ENCODE measurements around the gene NWD2. TPM values are rescaled to one million over a fixed set of nuclear protein-coding genes. Genes with fewer than 3 reads are reported as not detected.
"Not testable (repeated sequence)": the region's sequence is repeated elsewhere in the genome, so short reads cannot be mapped to it uniquely, and the experiment has no call there.

NWD2 gene, protein sequence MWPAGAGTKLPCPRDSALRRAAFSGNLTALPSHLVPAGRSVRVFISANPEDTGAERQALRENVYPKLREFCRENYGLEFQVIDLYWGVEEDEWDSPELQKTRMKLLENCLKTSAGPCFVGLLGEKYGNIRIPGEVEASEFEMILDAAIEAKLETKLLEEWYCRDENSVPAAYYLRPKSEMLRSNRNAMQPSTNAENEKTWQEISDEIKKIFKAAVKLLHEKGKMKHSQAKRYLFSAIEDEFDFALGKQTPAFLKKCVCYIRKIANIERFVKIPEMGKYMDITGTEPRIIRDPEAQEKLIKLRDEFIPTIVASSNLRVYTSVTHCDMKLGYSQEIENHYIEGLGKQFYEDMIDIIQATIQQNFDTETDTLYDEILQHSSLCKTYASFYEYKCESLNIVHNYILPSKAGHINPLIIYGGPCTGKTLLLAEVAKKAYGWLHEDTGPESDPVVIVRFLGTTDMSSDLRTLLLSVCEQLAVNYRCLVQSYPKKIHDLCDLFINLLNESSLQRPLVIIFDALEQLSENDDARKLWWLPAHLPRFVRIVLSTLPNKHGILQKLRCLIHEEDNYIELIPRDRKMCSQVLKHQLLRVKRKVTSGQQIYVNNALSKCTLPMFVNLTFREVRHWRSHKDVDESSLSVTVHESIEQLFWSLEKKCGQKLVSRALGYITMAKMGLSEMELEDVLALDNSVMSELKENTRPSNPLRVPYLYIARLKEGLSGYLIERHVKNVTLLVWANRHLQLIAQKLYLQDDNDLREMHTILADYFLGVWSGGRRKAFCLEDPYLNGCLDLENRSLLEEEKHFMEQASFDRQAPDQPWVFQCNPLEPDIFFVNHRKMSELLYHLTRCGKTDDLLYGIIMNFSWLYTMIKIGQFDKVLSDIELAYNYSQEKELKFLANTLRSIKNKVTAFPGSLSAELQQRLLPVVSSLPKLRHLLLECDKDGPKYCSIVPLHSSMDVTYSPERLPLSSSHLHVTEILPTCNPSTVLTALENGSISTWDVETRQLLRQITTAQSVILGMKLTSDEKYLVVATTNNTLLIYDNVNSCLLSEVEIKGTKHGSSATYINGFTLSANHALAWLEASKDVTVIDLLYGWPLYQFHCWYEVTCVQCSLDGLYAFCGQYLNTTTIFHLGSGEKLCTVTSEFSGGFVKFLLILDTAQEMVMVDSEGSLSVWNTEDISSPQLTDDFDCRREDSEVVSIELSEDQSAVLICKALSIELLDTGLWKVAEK (N-terminal part only)
- polyA plus RNA-seq: 0.64 TPM
- long read RNA-seq, donor 1: 0 reads
- long read RNA-seq, donor 2, full-length matches to known transcripts: 1 of 1 reads
- long read RNA-seq, donor 2, partial matches to known transcripts: 0 of 1 reads
- long read RNA-seq, donor 2, other reads (novel, unspliced or antisense): 0 of 1 reads
- long read RNA-seq, donor 3: 0 reads
- long read RNA-seq, donor 4: 0 reads
- long read RNA-seq, donor 5: 0 reads
- long read RNA-seq, donor 6: 0 reads
- long read RNA-seq, donor 7: 0 reads
- long read RNA-seq, donor 8: 0 reads
- long read RNA-seq, donor 9: 0 reads
- long read RNA-seq, donor 10: 0 reads
- long read RNA-seq, donor 11: 0 reads

DNA sequence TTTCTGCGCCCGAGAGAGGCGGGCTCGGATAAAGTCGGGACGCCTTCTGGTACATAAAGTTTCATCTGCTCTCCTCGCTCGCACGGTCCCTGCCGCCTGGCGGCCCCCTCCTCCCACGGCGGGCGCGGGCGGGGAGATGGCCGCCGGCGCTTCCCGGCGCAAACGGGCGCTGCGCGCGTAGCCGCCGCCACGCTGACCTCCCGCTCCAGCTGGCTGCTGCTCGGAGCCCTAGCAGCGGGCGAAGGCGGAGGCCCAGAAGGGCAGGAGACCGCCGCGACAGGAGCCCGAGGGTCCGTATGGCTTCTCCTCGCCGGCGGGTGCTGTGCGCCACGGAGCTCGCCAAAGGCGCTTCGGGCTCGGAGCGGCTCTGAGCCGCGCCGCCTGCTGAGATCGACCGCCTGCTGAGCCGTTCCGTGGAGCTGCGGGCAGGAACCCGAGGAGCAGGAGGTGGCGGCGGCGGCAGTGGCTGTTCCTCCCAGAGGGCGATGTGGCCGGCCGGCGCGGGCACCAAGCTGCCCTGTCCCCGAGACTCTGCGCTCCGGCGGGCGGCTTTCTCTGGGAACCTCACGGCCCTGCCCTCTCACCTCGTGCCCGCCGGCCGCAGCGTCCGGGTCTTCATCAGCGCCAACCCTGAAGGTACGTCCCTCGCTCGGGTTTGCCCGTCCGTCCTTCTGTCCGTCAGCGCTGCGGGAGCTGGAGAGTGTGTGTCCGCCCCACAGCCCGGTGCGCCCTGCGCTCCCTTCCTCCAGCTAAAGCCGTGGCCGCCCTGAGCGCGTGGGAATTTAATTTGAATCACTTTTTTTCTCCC is at the start of gene NWD2:
Gene NWD2 (plus strand): TSS at position 161 of the 808 bp plus-strand sequence. CDS start 325 bp downstream, at position 486.
- peak; percentile 4 to 42 for DNase-seq
- no peak within 1 kb of the TSS for H3K27ac ChIP-seq (ENCODE audit: low read length)
- no peaks in the 10 kb centered on the region for H3K36me3 ChIP-seq (ENCODE audit: control insufficient read depth, insufficient read depth, low read length)
- no peaks in the 10 kb centered on the region for H3K4me1 ChIP-seq (ENCODE audit: control insufficient read depth, insufficient read depth, low read length)
- H3K9me3 ChIP-seq (ENCODE audit: control insufficient read depth, low read depth, low read length): no peaks in the 10 kb centered on the region
- H3K27me3 ChIP-seq (ENCODE audit: control insufficient read depth, insufficient read depth, low read length): peaks cover 78% of the 10 kb centered on the region
- no peak within 1 kb of the TSS for H3K4me3 ChIP-seq (ENCODE audit: low read length)
- no CpG with 5 or more reads among the region's 95 CpGs for WGBS (ENCODE audit: insufficient coverage, low lambda C conversion rate)

DNA sequence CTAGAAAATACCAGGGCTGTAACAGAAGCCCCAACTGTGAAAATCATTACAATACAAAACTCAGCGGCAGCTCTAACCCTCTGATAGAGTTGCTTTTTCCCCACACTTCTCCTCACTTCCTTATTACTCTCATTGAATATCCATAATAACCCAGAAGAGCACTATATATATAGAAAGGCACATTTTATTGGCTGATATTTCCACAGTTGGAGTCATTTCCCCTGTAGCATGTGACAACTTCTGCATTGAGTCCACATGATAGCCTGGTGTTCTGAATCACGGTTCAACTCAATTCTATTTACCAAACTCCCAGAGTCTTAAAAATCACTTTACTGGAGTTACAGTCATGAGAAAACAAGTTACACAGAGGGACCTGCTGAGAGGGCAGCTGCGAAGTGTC is 46.6 kb upstream of the NWD2 start:
- 71% methylated on average over 1 of the region's 3 CpGs for WGBS (ENCODE audit: insufficient coverage, low lambda C conversion rate)
- no peak for DNase-seq
- Histone ChIP-seq H3K4me3 (ENCODE audit: low read length) (no peak overlapping the region), H3K9me3 (ENCODE audit: control insufficient read depth, low read depth, low read length) (no peaks in the 10 kb centered on the region), H3K27ac (ENCODE audit: low read length) (no peak overlapping the region), H3K36me3 (ENCODE audit: control insufficient read depth, insufficient read depth, low read length) (no peaks in the 10 kb centered on the region), H3K27me3 (ENCODE audit: control insufficient read depth, insufficient read depth, low read length) (no peaks in the 10 kb centered on the region), H3K4me1 (ENCODE audit: control insufficient read depth, insufficient read depth, low read length) (no peaks in the 10 kb centered on the region)

DNA sequence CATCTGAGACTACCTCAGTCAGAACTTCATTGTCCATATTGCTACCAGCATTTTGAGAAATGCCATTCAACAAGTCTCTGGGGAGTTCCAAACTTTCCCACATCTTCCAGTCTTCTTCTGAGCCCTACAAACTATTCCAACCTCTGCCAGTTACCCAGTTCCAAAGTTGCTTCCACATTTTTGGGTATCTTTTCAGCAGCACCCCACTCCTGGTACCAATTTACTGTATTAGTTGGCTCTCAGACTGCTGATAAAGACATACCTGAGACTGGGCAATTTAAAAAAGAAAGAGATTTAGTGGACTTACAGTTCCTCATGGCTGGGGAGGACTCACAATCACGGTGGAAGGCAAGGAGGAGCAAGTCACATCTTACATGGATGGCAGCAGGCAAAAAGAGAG is 39.8 kb upstream of the NWD2 start:
- not testable (repeated sequence) for DNase-seq; H3K4me1 ChIP-seq (ENCODE audit: control insufficient read depth, insufficient read depth, low read length); H3K27me3 ChIP-seq (ENCODE audit: control insufficient read depth, insufficient read depth, low read length); H3K27ac ChIP-seq (ENCODE audit: low read length); H3K4me3 ChIP-seq (ENCODE audit: low read length); H3K36me3 ChIP-seq (ENCODE audit: control insufficient read depth, insufficient read depth, low read length); H3K9me3 ChIP-seq (ENCODE audit: control insufficient read depth, low read depth, low read length)
- no CpG with 5 or more reads among the region's 1 CpG for WGBS (ENCODE audit: insufficient coverage, low lambda C conversion rate)

DNA sequence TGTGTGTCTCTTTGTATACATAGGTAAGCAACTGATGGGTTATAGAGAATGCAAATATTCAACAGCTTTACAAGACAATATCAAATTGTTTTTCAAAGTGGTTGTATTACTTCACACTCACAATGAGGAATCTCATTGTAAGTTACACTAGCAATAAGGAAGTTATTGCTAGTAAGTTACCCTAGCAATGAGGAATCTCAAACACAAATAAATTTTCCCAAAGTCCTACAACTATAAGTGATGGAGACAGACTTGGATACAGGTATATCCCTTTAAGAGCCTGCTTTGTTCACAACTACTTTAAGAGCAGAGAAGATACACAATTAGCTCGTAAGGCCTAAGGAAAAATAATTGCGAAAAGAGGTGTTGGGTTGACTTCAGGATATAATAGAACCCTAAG is 28.3 kb upstream of the NWD2 start:
- Histone ChIP-seq H3K27me3 (ENCODE audit: control insufficient read depth, insufficient read depth, low read length) (no peaks in the 10 kb centered on the region), H3K36me3 (ENCODE audit: control insufficient read depth, insufficient read depth, low read length) (no peaks in the 10 kb centered on the region), H3K4me1 (ENCODE audit: control insufficient read depth, insufficient read depth, low read length) (no peaks in the 10 kb centered on the region), H3K27ac (ENCODE audit: low read length) (no peak overlapping the region), H3K4me3 (ENCODE audit: low read length) (no peak overlapping the region), H3K9me3 (ENCODE audit: control insufficient read depth, low read depth, low read length) (no peaks in the 10 kb centered on the region)
- no CpG with 5 or more reads among the region's 2 CpGs for WGBS (ENCODE audit: insufficient coverage, low lambda C conversion rate)
- no peak for DNase-seq

DNA sequence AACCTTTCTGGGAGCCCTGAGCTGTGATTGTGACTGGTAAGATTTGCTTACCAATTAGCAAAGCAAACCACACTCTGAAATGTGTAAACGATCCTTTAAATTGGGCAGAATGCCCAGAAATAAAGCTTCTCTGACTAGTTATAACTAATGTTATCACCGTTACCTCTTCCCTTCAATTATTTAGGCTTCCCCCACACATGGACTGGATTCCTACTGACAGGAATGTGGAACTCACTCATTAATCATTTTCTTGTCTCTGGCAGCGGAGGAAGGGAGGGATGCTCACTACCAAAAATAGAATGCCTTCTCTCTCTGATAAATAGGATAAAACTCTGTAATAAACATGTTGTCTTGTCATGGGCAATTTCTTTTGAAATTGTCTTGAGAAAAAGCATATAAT is 25.3 kb upstream of the NWD2 start:
- no peak overlapping the region for H3K27ac ChIP-seq (ENCODE audit: low read length)
- no peaks in the 10 kb centered on the region for H3K27me3 ChIP-seq (ENCODE audit: control insufficient read depth, insufficient read depth, low read length)
- H3K4me3 ChIP-seq (ENCODE audit: low read length): no peak overlapping the region
- H3K9me3 ChIP-seq (ENCODE audit: control insufficient read depth, low read depth, low read length): no peaks in the 10 kb centered on the region
- DNase-seq: no peak
- H3K36me3 ChIP-seq (ENCODE audit: control insufficient read depth, insufficient read depth, low read length): no peaks in the 10 kb centered on the region
- no peaks in the 10 kb centered on the region for H3K4me1 ChIP-seq (ENCODE audit: control insufficient read depth, insufficient read depth, low read length)
- WGBS (ENCODE audit: insufficient coverage, low lambda C conversion rate): 40% methylated on average over 1 of the region's 3 CpGs

DNA sequence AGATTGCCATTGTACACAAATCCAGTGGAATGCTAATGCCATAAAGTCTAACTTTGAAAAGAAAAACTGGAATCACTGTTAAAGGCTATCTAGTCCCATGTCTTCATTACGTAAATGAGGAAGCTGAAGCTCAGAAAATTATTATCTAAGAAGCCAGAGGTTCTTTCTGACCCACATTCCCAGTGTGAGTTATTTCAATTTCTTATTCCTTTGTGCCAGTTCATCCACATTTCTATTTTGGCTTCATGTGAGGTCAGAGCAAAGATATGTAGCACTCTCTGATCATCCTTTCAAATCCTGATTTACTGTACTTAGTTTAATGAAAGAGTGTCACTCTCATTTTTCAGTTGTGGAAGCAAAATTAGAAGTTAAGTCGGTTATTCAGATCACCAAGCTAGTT is 24.6 kb upstream of the NWD2 start:
- Histone ChIP-seq H3K9me3 (ENCODE audit: control insufficient read depth, low read depth, low read length) (no peaks in the 10 kb centered on the region), H3K4me3 (ENCODE audit: low read length) (no peak overlapping the region), H3K27me3 (ENCODE audit: control insufficient read depth, insufficient read depth, low read length) (no peaks in the 10 kb centered on the region), H3K27ac (ENCODE audit: low read length) (no peak overlapping the region), H3K36me3 (ENCODE audit: control insufficient read depth, insufficient read depth, low read length) (no peaks in the 10 kb centered on the region), H3K4me1 (ENCODE audit: control insufficient read depth, insufficient read depth, low read length) (no peaks in the 10 kb centered on the region)
- DNase-seq: no peak
- WGBS (ENCODE audit: insufficient coverage, low lambda C conversion rate): 40% methylated on average over 1 of the region's 2 CpGs

DNA sequence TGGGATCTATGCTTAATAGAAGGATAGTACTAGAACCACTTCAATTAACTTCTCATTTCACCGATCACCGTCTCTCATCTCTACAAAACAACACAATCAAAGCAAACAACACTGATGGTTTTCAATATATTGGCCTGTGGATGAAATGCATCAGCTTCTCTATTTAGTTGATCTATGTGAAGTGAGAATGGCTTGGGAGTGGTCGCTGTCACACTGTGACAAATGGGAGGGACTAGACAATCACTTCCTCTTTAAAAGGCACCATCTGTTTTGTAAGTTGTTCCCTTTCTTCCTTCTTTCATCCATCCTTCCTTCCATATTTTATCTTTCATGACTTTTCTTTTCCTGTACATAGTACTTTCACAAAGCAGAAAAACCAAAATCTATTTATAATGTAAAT is 23.9 kb upstream of the NWD2 start:
- Histone ChIP-seq H3K27ac (ENCODE audit: low read length) (no peak overlapping the region), H3K4me3 (ENCODE audit: low read length) (no peak overlapping the region), H3K9me3 (ENCODE audit: control insufficient read depth, low read depth, low read length) (no peaks in the 10 kb centered on the region), H3K36me3 (ENCODE audit: control insufficient read depth, insufficient read depth, low read length) (no peaks in the 10 kb centered on the region), H3K4me1 (ENCODE audit: control insufficient read depth, insufficient read depth, low read length) (no peaks in the 10 kb centered on the region), H3K27me3 (ENCODE audit: control insufficient read depth, insufficient read depth, low read length) (no peaks in the 10 kb centered on the region)
- no peak for DNase-seq
- WGBS (ENCODE audit: insufficient coverage, low lambda C conversion rate): no CpG with 5 or more reads among the region's 3 CpGs

DNA sequence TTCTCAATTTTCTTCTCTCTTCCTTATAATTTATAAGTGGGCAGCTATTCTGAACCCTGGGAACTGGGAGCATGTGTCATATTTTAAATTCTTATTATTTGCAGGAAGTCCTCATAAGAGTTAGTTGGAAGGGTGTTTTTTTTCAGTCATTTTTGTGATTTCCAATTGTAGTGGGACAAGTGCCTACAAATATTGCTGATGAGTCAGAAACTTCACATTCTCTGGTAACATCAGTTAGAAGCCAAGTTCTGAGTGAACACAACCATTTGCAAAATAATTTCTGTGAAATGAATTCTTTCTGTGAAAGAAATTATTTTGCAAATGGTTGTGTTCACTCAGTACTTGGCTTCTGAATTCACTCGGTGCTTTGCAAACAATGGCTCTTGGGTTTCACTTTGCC is 20.8 kb upstream of the NWD2 start:
- no peaks in the 10 kb centered on the region for H3K27me3 ChIP-seq (ENCODE audit: control insufficient read depth, insufficient read depth, low read length)
- no peak for DNase-seq
- H3K9me3 ChIP-seq (ENCODE audit: control insufficient read depth, low read depth, low read length): no peaks in the 10 kb centered on the region
- no peak overlapping the region for H3K27ac ChIP-seq (ENCODE audit: low read length)
- WGBS (ENCODE audit: insufficient coverage, low lambda C conversion rate): no CpG with 5 or more reads among the region's 1 CpG
- no peak overlapping the region for H3K4me3 ChIP-seq (ENCODE audit: low read length)
- no peaks in the 10 kb centered on the region for H3K4me1 ChIP-seq (ENCODE audit: control insufficient read depth, insufficient read depth, low read length)
- no peaks in the 10 kb centered on the region for H3K36me3 ChIP-seq (ENCODE audit: control insufficient read depth, insufficient read depth, low read length)

DNA sequence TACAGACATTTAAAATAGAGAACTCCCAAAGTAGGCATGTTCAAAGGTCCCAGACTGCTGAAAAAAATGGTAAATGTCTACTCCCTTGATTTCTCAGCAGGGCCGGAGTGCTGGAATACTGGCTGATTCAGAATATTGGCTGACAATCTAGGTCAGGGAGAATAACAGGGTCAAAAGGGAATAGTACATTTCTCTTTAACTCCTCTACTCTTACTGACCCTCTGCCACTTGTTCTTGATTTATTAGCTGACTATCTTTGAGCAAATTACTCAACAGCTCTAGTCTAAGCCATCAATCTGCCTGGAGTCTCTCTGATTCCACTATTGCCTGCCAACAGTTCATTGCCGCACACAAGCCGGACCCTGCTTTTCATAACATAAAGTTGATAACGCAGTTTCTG is 19.7 kb upstream of the NWD2 start:
- DNase-seq: no peak
- Histone ChIP-seq H3K27ac (ENCODE audit: low read length) (no peak overlapping the region), H3K36me3 (ENCODE audit: control insufficient read depth, insufficient read depth, low read length) (no peaks in the 10 kb centered on the region), H3K4me1 (ENCODE audit: control insufficient read depth, insufficient read depth, low read length) (no peaks in the 10 kb centered on the region), H3K4me3 (ENCODE audit: low read length) (no peak overlapping the region), H3K9me3 (ENCODE audit: control insufficient read depth, low read depth, low read length) (no peaks in the 10 kb centered on the region), H3K27me3 (ENCODE audit: control insufficient read depth, insufficient read depth, low read length) (no peaks in the 10 kb centered on the region)
- WGBS (ENCODE audit: insufficient coverage, low lambda C conversion rate): 0% methylated on average over 1 of the region's 4 CpGs

Measured in large intestine (tissue), 12 donors.